RCC 7860 (cell line): ENCODE measurements around the gene MN1.
A peak's percentile ranks its signal among the peaks of the same experiment; 100 is the strongest.

Experiments
- DNase-seq: peaks from one replicate; pipeline ENCODE4 v3.0.0-alpha.2; 2015; ENCODE audit warnings: low spot score
- FAIRE-seq: peaks from 2 replicates; lab custom pipeline; 2012; peaks lifted over from hg19 to GRCh38; lab: Jason Lieb, UNC

The MN1 gene

GRCh38 chr22:27765706-27766291 is 35.8 kb downstream of the MN1 start:
- no peak for FAIRE-seq
- no peak for DNase-seq

- no peak for DNase-seq
- no peak for FAIRE-seq
Observed at GRCh38 chr22:27764722-27765236, 36.8 kb downstream of the MN1 start.

- DNase-seq (no peak), FAIRE-seq (no peak)
Observed at GRCh38 chr22:27761665-27762064, 39.9 kb downstream of the MN1 start.

GRCh38 chr22:27761000-27761399 is 40.6 kb downstream of the MN1 start:
- DNase-seq (no peak), FAIRE-seq (no peak)

GRCh38 chr22:27760474-27760873 is 41.1 kb downstream of the MN1 start:
- DNase-seq (no peak), FAIRE-seq (no peak)

GRCh38 chr22:27757928-27758525 is 43.5 kb downstream of the MN1 start:
- DNase-seq: no peak
- FAIRE-seq: no peak

GRCh38 chr22:27756212-27756660 is 45.3 kb downstream of the MN1 start:
- DNase-seq (no peak), FAIRE-seq (no peak)

GRCh38 chr22:27755521-27756211 is 45.9 kb downstream of the MN1 start:
- DNase-seq (no peak), FAIRE-seq (no peak)

GRCh38 chr22:27754888-27755480 is 46.6 kb downstream of the MN1 start:
- DNase-seq (no peak), FAIRE-seq (no peak)

GRCh38 chr22:27754247-27754887 is 47.2 kb downstream of the MN1 start:
- FAIRE-seq (peak; percentile 44), DNase-seq (peak; percentile 49)

GRCh38 chr22:27752771-27753170 is 48.8 kb downstream of the MN1 start:
- FAIRE-seq: no peak
- peak; percentile 52 for DNase-seq

GRCh38 chr22:27752141-27752540 is 49.4 kb downstream of the MN1 start:
- DNase-seq: no peak
- no peak for FAIRE-seq

- DNase-seq (no peak), FAIRE-seq (no peak)
Observed at GRCh38 chr22:27751277-27752070, 50.1 kb downstream of the MN1 start.

- DNase-seq (no peak), FAIRE-seq (no peak)
Observed at GRCh38 chr22:27750584-27751265, 50.8 kb downstream of the MN1 start.

GRCh38 chr22:27749597-27750225 is 51.8 kb downstream of the MN1 start:
- DNase-seq (no peak), FAIRE-seq (no peak)

- FAIRE-seq: no peak
- DNase-seq: no peak
Observed at GRCh38 chr22:27748751-27749191, 52.8 kb downstream of the MN1 start.

- DNase-seq (no peak), FAIRE-seq (no peak)
Observed at GRCh38 chr22:27748349-27748748, 53.2 kb downstream of the MN1 start.

- no peak for FAIRE-seq
Observed at GRCh38 chr22:27747396-27748221, 53.9 kb downstream of the MN1 start.

More at GRCh38 chr22:27747396-27748221, 53.9 kb downstream of the MN1 start:
- DNase-seq: no peak
